Measurements from ENCODE around the gene CRX. TPM values are rescaled to one million over a fixed set of nuclear protein-coding genes. Genes with fewer than 3 reads are reported as not detected.

Gene CRX
- total and polyA plus RNA-seq, 2 of the 13 experiments (the other 11 are each of a cell fraction or from before 2014, with no cell fraction given): not detected

- TF ChIP-seq DR1 (CRISPR knock-in tag; IDR thresholded peaks at IDR 0.05) (peak; percentile 68; the same call in 1 of the 2 replicates), MBD4 (IDR thresholded peaks at IDR 0.05; ENCODE audit: borderline replicate concordance, low read length) (no peak), ZFP37 (CRISPR knock-in tag; IDR thresholded peaks at IDR 0.05; ENCODE audit: borderline replicate concordance) (0 out of 2 replicates have a peak, but pooled peaks have one; percentile 60), FIP1L1 (IDR thresholded peaks at IDR 0.05; ENCODE audit: borderline replicate concordance, insufficient read depth, low read depth, low read length) (no peak), RBM39 (IDR thresholded peaks at IDR 0.05; ENCODE audit: low read depth, low read length, poor library complexity, severe bottlenecking) (no peak), KDM5B (CRISPR knock-in tag; IDR thresholded peaks at IDR 0.05; ENCODE audit: borderline replicate concordance) (peak; percentile 92), AGO2 (optimal IDR thresholded peaks at IDR 0.05; ENCODE audit: low read depth, low read length) (peak; percentile 47), ZNF749 (CRISPR knock-in tag; IDR thresholded peaks at IDR 0.05; ENCODE audit: borderline replicate concordance) (peak; percentile 85; the same call in 1 of the 2 replicates), ZBTB49 (CRISPR knock-in tag; IDR thresholded peaks at IDR 0.05; ENCODE audit: borderline replicate concordance) (no peak; the same call in 1 of the 2 replicates)
- TF ChIP-seq, protein P1, sequence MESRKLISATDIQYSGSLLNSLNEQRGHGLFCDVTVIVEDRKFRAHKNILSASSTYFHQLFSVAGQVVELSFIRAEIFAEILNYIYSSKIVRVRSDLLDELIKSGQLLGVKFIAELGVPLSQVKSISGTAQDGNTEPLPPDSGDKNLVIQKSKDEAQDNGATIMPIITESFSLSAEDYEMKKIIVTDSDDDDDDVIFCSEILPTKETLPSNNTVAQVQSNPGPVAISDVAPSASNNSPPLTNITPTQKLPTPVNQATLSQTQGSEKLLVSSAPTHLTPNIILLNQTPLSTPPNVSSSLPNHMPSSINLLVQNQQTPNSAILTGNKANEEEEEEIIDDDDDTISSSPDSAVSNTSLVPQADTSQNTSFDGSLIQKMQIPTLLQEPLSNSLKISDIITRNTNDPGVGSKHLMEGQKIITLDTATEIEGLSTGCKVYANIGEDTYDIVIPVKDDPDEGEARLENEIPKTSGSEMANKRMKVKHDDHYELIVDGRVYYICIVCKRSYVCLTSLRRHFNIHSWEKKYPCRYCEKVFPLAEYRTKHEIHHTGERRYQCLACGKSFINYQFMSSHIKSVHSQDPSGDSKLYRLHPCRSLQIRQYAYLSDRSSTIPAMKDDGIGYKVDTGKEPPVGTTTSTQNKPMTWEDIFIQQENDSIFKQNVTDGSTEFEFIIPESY (CRISPR knock-in tag; IDR thresholded peaks at IDR 0.05): no peak
- TF ChIP-seq, protein P2, sequence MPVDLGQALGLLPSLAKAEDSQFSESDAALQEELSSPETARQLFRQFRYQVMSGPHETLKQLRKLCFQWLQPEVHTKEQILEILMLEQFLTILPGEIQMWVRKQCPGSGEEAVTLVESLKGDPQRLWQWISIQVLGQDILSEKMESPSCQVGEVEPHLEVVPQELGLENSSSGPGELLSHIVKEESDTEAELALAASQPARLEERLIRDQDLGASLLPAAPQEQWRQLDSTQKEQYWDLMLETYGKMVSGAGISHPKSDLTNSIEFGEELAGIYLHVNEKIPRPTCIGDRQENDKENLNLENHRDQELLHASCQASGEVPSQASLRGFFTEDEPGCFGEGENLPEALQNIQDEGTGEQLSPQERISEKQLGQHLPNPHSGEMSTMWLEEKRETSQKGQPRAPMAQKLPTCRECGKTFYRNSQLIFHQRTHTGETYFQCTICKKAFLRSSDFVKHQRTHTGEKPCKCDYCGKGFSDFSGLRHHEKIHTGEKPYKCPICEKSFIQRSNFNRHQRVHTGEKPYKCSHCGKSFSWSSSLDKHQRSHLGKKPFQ (CRISPR knock-in tag; IDR thresholded peaks at IDR 0.05; ENCODE audit: insufficient replicate concordance): peak; percentile 54
- TF ChIP-seq, protein P3, sequence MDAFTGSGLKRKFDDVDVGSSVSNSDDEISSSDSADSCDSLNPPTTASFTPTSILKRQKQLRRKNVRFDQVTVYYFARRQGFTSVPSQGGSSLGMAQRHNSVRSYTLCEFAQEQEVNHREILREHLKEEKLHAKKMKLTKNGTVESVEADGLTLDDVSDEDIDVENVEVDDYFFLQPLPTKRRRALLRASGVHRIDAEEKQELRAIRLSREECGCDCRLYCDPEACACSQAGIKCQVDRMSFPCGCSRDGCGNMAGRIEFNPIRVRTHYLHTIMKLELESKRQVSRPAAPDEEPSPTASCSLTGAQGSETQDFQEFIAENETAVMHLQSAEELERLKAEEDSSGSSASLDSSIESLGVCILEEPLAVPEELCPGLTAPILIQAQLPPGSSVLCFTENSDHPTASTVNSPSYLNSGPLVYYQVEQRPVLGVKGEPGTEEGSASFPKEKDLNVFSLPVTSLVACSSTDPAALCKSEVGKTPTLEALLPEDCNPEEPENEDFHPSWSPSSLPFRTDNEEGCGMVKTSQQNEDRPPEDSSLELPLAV (CRISPR knock-in tag; conservative IDR thresholded peaks at IDR 0.05; ENCODE audit: low read depth): no peak
Observed at GRCh38 chr19:47778049-47778953, 43.4 kb upstream of the CRX start, which contains the start of gene SELENOW (continued).

Data from HepG2 (cell line).